Left renal pelvis (tissue), 4 donors: ENCODE results near the gene BMP8B. TPM values are rescaled to one million over a fixed set of nuclear protein-coding genes. Genes with fewer than 3 reads are reported as not detected.
"Not testable (repeated sequence)": the region's sequence is repeated elsewhere in the genome, so short reads cannot be mapped to it uniquely, and the experiment has no call there.

Experiments
- DNase-seq, 4 donors: peaks; one replicate each; pipeline ENCODE4 v3.0.0-alpha.2; 2013; ENCODE audit warnings: low read depth in 4 of 4, low spot score in 3 of 4
- polyA plus RNA-seq, 4 donors: library from polyadenylated mRNA; unstranded; fragments of 120-200 nt; gene quantifications; one replicate each; pipeline ENCODE4 v1.2.1, GENCODE V29; 2013; ENCODE audit not compliant: insufficient read length in 4 of 4

Gene BMP8B
- polyA plus RNA-seq, 4 donors: 0.76 to 3.4 (median 2.5) TPM

DNA sequence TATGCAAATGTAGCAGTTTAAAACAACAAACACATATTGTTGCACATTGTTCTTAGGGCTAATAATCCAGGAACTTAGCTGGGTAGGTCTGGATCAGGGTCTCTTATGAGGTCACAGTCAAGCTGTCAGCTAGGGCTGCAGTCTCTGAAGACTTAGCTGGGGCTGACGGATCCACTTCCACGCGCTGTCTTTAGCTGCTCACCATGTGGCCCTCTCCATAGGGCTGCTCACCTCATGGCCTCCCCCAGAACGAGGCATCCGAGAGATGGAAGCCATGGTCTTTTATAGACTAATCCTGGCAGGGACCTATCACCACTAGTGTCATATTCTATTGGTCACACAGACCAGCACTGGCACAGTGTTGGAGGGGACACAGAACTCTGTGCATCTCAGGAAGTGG lies 8.8 kb downstream of the BMP8B start:
- DNase-seq: no peak

DNA sequence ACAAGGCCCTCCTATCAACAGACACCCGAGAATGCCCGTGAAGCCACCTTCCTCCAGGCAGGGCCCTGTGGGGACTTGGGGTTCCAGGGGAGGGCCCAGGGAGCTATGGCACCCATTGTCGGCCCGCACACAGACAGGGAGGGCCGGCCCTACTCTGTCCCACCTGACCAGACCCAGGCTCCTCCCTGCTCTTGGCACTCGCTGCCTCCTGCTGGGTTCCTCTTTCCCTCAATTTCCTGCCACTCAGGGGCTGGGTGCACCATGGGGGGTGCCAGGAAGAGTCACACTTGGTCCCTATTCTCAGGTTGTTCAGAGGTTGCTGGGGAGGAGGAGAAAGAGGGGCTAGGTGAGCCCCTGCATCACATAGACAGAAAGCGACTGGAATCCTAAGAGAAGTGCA lies 9.5 kb downstream of the BMP8B start:
- DNase-seq: no peak

DNA sequence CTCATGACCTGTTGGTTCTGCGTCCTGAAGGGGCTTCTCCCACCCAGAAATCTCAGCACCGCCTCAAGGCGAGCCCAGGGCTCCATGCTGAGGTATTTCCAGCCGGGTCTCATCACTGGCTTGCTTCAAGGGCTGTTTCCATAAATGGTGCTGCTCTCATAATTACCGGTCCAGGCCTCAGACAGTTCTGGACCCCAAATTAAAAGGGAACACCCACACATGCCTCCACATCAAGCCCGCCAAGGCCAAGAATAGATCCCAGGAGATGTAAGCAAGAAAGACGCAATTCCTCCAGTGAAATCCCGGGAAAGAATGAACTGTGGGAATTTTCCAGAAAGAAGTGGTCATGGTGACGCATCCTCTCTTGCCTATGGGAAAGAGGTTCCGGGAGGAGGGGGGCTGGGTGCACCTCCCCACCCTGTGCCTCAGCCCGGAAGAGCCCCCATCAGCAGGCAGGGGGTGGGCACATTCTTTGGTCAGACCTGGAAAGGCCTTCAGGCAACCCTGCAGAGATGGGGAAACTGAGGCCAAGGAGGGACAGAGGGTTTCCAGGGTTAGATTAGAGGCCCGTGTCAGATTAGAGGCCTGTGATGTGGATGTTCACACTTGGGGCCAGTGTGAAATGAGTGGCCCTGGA lies 10.1 kb downstream of the BMP8B start:
- not testable (repeated sequence) for DNase-seq

DNA sequence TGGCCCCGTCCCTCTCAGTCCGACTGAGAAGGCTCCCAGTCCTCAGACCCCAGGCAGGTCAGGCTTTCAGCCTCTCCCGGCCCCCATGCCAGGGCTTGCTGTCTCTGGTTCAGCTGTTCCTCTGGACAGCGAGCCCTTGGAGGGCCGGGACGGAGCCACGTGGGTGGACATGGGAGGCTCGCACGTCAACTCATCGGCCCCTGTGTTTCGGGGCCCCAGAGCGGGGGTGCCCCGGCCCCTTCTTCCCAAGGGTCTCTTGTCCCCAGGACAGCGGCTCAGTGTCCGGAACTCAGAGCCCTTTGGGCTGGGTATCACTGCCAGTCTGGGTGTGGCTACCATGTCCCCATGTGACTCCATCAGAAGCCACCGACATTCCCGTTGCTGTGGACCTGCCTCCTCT lies 10.8 kb downstream of the BMP8B start:
- not testable (repeated sequence) for DNase-seq

DNA sequence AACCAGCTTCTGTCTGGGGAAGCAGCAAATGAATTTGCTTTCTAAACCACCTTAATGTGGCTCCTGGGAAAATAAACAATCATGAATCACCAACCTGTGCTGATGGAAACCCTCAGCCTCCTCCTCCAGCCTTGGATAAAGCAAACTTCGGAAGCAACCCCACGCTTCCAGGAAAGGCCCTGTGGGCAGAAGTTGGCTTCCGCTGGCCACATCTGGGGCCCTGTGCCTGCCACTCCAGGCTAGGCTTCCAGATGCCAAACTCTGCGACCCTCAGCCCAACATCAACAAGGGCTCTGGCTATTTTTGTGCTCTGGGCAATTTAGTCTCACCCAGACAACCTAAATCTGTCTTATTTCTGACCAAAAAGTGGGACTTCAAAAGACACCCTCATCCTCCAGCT lies 11.4 kb downstream of the BMP8B start:
- no peak for DNase-seq

DNA sequence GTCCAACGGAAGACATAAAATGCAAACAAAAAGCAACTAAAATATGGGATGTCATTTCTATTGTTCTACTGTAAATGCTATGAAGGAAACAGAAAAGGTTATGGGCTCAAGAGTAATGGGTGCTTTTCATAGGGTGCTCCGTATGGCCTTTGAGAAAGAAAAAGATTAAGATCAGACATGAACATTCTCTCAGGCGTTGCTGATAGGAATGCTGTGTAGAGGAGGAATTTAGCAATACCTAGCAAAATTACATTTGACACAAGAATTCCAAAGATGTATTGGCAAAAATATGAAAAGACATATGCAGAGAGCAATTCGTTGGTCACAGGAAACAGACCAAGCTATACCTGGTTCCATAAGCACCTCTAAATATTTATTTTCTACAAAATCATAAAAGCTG lies 11.8 kb downstream of the BMP8B start:
- DNase-seq: no peak

DNA sequence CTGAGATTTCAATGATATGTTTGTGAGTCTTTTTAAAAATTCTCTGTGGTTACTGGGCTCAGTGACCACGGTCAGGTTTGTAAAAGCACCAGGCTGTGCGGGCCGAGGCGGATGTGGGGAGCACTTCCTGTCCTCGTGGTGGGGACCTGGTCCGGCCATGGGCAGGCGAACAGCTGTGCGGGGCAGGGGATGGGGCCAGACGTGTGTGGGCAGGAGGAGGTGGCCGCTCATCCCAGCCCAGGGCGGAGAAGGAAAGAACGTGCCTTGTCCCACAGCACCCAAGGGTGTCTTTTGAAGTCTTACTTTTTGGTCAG lies 12.3 kb downstream of the BMP8B start:
- DNase-seq: no peak

DNA sequence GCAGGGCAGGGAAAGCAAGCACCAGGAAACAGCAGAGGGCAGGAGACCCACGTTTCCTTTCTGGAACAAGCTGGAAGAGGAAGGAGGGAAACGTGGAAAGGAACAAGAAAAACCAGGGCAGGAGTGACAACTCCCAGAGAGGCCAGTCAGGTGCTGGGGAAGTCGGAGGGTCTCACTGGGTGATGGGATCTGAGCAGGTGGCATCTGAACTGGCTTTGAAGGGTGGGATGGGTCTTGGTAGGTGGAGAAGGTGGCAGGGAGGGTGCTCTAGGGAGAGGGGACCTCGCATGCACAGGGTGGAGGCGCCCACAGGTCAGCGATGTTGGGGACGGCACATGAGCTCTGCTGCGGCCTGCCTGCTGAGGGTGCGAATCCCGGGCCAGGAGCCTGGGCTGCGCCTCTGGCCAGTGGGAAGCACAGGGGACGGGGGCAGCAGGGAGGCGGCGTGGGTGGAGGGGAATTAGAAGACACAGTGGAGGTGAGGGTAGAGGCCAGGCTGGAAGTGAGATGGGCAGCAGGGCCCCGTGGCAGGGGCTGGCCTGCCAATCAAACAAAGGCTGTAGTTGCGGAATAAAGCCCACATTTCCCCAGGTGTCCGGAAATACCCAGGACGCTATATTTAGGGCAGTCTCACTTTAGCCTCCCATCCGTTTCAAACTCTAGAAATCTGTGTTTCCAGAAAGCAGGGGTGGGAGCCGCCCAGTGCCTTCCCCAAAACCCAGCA lies 12.8 kb downstream of the BMP8B start:
- DNase-seq: not testable (repeated sequence)

DNA sequence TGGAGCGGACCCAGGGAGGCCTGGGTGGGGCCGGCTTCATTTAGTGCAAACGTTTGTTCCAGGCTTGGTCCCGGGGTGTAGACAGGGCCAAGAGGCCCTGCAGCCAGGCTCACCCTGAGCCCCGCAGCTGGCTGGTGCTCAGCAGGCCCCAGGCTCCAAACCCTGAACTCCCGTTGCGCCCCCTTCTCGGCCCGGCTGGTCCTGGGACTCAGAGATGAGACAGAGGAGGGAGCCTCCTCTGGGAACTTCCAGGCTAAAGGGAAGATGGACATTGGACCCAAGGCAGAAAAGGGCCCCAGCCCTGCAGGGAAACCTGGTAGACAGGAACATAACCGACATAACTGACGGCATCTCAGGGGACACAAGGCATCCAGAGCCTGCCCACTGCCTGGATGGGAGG lies 13.5 kb downstream of the BMP8B start:
- not testable (repeated sequence) for DNase-seq

DNA sequence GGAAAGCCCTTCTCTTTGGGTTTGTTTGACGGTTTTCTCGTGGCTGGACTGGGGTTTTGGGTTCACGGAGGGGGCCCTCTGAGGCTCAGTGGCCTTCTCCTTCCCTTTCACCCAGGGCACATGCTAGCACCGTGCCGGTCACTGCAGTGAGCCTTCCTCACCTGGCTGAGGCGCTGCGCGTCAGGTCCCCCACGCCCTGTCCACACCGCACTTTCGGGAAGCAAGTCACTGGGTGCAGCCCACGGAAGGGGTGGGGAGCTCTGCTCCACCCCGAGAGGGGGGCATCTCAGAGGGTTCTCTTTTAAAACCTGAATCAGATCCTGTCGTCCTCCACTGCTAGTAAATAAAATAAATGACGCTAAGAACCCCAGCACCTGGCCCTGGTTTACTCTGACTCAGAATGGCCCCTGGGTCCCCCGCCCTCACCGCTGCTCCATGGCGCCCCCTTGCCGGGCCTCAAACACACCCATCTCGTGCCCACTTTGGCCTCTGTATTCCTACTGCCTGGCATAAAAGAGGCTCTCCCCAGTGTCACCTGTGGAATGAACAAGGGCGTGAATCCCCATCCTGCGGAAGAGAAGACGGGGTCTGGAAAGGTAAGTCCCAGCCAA lies 15.2 kb downstream of the BMP8B start:
- not testable (repeated sequence) for DNase-seq

DNA sequence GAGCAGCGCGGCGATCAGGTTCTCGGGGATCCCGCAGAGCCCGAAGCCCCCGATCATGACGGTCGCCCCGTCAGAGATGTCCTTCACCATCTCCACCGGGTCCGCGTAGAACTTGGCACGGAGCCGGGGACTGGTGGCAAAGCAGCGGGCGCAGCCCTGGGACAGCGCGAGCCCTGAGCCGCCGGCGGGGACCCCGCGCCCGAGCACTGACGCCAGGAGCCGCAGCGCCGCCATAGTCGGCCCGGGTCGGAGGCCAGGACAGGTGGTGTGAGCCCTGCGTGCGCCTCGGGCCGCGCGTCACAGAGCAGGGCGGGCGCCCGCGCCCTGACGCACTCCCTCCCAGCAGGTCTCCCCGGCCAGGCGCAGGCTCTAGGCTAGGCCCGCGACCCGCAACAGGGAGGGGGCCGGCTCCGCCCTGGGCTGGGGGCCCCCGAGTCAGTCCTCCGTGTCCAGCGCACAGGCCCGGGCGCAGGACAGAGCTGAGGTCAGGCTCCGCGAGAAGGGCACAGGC lies 17.6 kb downstream of the BMP8B start, which contains the start of gene OXCT2:
Gene OXCT2 (minus strand): TSS at position 327 of the 511 bp plus-strand sequence. CDS start 93 bp downstream, at position 234.
- DNase-seq: not testable (repeated sequence)

DNA sequence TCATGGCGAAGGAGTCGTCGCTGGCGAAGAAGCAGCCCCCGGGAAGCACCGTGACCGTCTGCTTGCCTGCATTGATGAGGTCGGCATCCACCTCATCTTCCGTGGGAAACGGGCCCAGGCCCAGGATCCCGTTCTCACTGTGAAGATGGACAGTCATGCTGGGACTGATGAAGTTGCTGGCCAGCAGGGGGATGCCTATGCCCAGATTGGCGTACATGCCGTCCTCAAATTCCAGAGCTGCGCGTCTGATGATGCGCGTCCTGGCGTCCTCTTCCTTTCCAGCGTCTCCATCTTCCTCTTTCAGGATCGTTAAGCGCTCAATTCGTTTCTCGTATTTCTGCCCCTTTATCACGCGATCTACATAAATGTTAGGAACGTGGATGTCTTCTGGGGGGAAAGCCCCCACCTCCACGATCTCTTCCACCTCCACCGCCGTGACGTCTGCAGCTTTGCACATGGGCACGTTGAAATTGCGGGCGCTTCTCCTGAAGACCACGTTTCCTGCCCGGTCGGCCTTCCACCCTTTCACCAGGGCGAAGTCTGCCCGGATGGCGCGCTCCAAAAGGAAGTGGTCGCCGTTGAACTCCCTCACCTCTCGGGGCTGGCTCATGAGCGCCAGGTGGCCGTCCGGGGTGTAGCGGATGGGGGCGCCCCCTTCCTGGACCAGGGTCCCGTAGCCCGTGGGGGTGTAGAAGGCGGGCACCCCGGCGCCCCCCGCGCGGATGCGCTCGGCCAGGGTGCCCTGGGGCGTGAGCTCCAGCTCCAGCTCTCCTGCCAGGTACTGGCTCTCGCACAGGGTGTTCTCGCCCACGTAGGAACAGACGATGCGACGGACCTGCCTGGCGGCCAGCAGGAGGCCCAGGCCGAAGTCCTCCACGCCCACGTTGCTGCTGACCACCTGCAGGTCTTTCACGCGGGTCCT lies 18.3 kb downstream of the BMP8B start:
- not testable (repeated sequence) for DNase-seq

DNA sequence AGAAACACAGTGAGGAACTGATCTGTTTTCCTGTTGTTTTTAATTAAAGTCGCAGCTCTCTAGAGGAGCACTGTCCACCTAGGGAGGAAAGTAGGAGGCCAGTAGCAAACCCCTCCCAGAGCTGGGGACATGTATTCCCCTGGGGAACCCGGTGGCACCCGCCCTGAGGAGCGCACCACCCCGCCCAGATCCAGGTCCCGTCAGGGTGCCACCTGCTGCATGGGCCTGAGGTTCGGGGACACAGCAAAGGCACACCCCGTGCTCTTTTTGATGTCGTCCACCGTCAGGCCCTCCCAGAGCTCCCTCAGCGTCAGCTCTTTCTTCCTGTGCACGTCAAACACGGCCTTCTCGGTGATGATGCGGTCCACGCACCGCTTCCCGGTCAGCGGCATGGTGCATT lies 19.2 kb downstream of the BMP8B start:
- not testable (repeated sequence) for DNase-seq

DNA sequence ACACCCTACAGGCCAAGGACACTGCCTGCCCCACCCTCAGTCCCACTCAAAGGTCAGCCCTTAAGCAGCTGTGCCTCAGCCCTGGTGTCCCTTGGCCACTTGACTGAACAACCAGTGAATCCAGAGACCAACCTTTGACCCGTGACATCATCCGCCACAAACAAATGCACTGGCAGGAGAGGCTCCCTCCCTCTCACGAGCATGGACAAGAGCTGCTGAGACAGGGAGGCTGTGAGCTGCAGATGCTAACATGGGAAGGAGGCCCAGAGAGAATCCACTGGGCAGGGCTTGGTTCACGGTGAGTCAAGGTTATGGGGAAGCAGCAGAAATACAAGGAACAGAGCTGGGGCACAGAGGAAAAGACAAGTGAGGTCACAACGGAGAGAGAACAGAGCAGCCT lies 22.2 kb downstream of the BMP8B start:
- not testable (repeated sequence) for DNase-seq

DNA sequence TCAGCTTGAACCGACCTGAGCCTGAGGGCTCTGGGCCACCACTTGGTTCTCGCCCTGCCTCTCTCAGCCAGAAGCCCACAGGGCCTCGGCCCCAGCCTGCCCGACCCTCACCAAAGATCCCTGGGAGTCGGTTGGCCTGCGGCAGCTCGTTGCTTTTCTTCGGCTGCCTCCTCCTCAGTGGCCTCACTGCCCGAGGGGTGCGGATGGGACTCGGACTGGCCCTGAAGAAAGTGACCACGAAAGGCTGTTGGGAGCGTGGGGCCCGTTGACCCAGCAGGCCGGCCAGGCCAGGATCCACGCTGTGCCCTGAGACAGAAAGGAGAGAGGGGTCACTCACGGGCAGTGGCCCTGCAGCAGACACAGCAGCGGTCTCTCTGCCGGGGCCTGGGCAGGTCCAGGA lies 24.2 kb downstream of the BMP8B start:
- DNase-seq: not testable (repeated sequence)

DNA sequence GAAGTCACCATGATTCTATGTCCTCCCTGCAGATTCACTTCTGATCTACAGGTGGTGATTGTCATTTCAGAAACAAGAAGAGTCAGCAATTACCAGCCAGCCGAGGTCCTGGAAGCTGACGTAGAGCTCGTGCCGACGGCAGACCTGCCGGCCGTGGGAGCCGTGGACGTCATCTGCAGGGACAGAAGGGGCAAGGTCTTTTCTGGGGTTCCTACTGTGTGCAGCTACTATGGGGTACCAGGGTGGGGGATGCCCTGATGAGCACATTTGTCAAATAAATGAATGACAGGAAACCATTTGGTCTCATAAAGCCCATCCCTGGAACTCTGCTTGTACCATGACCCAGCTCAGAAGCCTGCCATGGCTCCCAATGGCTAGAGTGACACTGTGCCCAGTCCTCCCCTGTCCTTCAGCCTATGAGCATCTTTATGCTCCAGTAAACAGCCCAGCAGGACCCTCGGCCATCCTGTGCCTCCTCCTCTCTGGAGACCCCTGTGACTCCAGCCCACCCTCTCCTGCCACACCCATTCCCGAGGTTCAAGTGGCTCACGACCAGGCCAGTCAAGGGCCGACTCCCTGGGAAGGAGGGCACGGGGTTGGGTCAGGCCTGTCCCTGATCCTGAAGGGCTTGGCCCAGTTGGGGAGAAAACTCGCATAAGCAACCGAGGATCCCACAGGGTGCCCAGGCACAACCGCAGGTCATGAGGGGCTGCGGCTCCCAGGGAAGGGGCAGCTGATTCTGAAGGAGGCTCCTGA lies 24.9 kb downstream of the BMP8B start:
- DNase-seq: not testable (repeated sequence)

DNA sequence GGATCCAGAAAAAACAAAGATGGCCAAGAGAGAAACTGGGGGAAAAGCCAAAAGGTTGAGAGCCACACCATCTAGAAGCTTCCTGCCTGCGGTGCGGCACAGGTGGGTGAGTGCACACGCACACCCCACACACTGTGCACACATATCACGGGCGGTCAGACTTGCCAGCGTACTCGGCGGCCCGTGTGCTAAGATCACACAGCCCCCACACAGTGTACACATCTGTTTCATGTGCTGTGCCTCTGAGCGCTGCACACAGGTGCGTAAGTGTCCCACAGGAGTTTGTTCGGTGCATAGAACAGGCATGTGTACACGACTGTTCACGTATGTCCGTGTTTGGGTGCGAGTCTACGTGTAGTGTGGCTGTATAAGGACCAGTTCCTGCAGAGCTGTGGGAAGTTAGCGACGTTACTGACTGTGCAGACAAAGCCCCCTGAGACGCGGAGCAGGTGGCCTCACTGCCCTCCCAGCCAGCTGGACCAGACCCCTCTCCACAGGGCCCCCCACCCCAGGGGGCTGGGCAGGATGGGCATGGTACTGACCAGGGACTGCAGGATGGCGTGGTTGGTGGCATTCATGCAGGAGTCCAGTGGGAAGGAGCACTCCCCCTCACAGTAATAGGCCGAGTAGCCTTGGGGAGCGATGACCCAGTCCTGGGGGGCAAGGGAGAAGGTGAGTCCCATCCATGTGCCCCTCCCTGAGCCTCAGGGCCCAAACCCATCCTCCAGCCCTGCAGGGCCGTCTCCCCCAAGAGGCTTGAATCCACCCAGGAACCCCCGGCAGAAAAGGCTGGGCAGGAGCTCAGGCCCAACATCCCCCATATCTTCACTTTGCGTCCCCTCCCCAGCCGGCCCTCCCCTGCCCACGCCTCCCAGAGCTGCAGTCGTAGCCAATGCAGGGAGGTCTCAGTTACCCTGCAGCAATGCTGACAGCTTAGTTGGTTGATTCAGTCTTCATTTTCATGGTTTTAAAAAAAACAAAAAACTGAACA lies 25.8 kb downstream of the BMP8B start:
- no peak for DNase-seq

DNA sequence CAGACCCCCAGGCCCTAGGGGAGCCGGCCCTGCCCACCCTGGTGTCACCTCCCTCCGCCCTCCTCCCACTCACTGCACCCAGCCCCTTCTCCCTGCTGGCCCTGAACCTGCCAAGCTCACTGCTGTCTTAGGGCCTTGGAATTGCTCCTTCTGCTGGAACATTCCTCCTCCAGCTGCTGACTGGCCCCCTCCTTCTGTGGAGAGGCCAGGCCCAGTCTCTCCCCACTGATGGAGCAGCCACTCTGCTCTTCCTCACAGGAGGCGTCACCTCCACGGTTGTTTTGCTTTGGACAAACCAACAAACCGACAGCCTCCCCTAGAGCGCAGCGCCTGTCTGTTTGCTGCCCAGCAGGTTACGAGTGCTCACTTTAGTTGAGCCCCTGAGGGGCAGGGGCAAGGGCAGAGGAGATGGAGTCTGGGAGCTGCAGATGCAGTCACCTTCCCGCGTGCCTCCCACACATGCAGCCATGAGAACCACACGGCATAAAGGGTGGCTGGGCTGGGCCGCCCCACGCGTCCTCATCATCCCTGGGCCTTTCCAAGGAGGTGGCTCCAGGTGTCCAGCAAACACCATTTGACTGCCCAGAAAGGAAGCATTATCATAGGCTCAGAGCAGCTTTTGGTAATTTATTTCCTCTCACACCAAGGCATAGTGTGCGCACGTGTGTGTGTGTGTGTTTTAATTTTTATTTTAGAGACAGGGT lies 27.0 kb downstream of the BMP8B start:
- no peak for DNase-seq
